ENCODE measurements around the gene MAP2K5.

MAP2K5 gene

GRCh38 chr15:67745073-67746006, 202.8 kb downstream of the MAP2K5 start:
- no peak for DNase-seq (ENCODE audit: low read depth)
- no peak for TF ChIP-seq CTCF (IDR thresholded peaks at IDR 0.05; ENCODE audit: control insufficient read depth, extremely low read depth, insufficient read depth)
- no peak overlapping the region for H3K4me3 ChIP-seq (ENCODE audit: low read depth, low read length)

DNA sequence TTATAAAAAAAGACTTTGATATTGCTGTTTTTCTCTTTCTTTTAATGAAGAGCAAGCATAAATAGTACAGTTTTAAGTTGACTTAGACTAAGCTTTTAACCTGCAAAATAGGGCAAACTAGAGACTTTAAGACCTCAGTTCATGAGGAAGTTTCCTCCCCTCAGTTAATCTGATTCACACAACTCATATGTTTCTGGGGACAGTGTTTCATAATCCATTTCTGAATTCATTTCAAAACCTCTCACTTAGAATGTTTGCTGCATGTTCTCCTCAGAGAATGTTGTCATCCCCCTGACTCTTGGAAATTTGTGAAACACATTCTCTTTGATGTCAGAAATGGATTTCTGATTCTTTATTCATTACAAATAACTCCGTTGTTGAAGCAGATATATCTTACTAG, 203.5 kb downstream of the MAP2K5 start:
- H3K4me3 ChIP-seq (ENCODE audit: low read depth, low read length), result no peak overlapping the region
- no peak for DNase-seq (ENCODE audit: low read depth)
- TF ChIP-seq CTCF (IDR thresholded peaks at IDR 0.05; ENCODE audit: control insufficient read depth, extremely low read depth, insufficient read depth), result no peak

- TF ChIP-seq CTCF (IDR thresholded peaks at IDR 0.05; ENCODE audit: control insufficient read depth, extremely low read depth, insufficient read depth), result no peak
- DNase-seq (ENCODE audit: low read depth), result peak; percentile 88
- no peak overlapping the region for H3K4me3 ChIP-seq (ENCODE audit: low read depth, low read length)
Measured at GRCh38 chr15:67746450-67746849, 203.9 kb downstream of the MAP2K5 start.

DNA sequence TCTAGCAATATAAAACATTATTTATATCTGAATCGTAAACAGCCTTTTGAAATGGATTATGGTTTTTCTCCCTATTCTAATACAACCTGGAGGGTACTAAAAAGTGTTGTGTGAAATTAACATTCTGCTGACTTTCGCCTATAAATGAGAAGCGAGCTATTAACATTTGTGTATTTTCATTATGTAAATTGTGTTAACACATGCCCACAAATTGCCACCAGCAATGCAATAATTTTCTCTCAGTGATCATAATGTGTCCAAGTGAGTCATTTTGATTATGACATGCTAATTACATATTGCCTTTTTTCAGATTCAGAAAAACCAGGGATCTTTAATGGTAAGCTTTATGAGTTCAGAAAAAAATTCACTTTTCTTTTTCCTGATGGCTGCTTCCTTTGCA, 205.4 kb downstream of the MAP2K5 start:
- no peak overlapping the region for H3K4me3 ChIP-seq (ENCODE audit: low read depth, low read length)
- TF ChIP-seq CTCF (IDR thresholded peaks at IDR 0.05; ENCODE audit: control insufficient read depth, extremely low read depth, insufficient read depth), result no peak
- no peak for DNase-seq (ENCODE audit: low read depth)

DNA sequence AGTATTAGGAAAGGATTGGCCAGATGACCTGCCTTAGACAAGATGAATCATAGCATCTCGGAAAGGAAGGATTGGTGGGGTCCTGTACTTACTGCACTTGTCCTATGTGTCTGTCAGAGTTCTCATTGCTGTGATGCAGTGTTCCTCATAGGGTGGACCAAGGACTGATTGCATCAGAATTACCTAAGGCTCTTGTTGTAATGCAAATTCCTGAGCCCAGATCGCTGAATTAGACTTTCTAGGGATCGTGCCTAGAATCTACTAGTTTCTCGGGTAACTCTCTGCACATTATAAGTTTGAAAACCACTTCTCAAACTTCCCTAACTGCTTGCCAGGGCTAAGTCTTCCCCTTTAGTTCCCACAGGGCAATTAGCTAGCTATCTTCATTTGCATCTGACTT, 207.9 kb downstream of the MAP2K5 start:
- H3K4me3 ChIP-seq (ENCODE audit: low read depth, low read length), result no peak overlapping the region
- DNase-seq (ENCODE audit: low read depth), result no peak
- TF ChIP-seq CTCF (IDR thresholded peaks at IDR 0.05; ENCODE audit: control insufficient read depth, extremely low read depth, insufficient read depth), result no peak

GRCh38 chr15:67753891-67754290, 211.4 kb downstream of the MAP2K5 start:
- no peak for DNase-seq (ENCODE audit: low read depth)
- H3K4me3 ChIP-seq (ENCODE audit: low read depth, low read length), result no peak overlapping the region
- no peak for TF ChIP-seq CTCF (IDR thresholded peaks at IDR 0.05; ENCODE audit: control insufficient read depth, extremely low read depth, insufficient read depth)

GRCh38 chr15:67755264-67755663, 212.8 kb downstream of the MAP2K5 start:
- no peak overlapping the region for H3K4me3 ChIP-seq (ENCODE audit: low read depth, low read length)
- TF ChIP-seq CTCF (IDR thresholded peaks at IDR 0.05; ENCODE audit: control insufficient read depth, extremely low read depth, insufficient read depth), result no peak
- no peak for DNase-seq (ENCODE audit: low read depth)

Measured in LNCaP clone FGC (cell line).